Ovary (tissue), 3 donors: ENCODE measurements around the gene MIF4GD.

ENCODE experiments used
- CTCF ChIP-seq, 3 donors: fragments of 450-650 bp in 2 of 3; fragments of 200-600 bp in 1 of 3; IDR thresholded peaks; one replicate each; pipeline versions ENCODE4 v1.5.1 to v1.8.0; 2016 to 2022; ENCODE audit warnings: antibody characterized with exemption in 3 of 3, mild to moderate bottlenecking in 1 of 3
- EP300 ChIP-seq: sonication (generic); formaldehyde crosslinking; IDR thresholded peaks from one replicate; pipeline ENCODE4 v1.6.1; 2017; ENCODE audit warnings: antibody characterized with exemption
- POLR2A ChIP-seq: fragments of 450-650 bp; IDR thresholded peaks from one replicate; pipeline ENCODE4 v1.6.1; 2017; ENCODE audit warnings: antibody characterized with exemption, mild to moderate bottlenecking, moderate library complexity
- donor health status: DM: no; HTN: no; CAD: no.

- no peak for TF ChIP-seq CTCF (IDR thresholded peaks at IDR 0.05)
- TF ChIP-seq EP300 = no peak
- no peak for TF ChIP-seq POLR2A
Measured at GRCh38 chr17:75316253-75316652, 45.2 kb upstream of the MIF4GD start.
